ENCODE measurements around the gene RNF135. TPM values are rescaled to one million over a fixed set of nuclear protein-coding genes. Genes with fewer than 3 reads are reported as not detected.
"Not testable (repeated sequence)": the region's sequence is repeated elsewhere in the genome, so short reads cannot be mapped to it uniquely, and the experiment has no call there.

The RNF135 gene
- total RNA-seq, 4 donors from 2014 or later: 18.2 to 22.3 (median 20.3) TPM

DNA sequence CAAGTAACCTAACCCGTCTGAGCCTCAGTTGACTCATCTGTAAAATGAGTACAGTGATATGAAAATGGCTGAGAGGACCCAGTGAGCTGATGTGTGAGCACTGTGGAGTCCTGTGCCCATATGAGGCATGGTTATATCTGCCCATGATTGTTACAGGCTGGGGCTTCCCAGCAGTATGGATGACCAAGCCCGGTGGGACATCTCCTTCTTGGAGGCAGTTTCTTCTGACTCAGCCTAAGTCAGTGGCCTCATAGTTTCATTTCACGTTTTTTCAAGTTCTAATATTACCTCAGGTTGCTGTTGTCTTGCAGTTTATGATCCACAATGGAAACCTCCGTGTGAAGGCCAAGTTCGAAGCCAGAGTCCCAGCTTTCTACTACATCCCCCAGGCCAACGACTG lies 44.3 kb upstream of the RNF135 start:
- H3K27ac ChIP-seq: no peak overlapping the region
- WGBS, 2 donors (ENCODE audit: low coverage in 1 of 2): 50 to 77% methylated on average over 2 to 5 of the region's 6 CpGs
- peaks cover 67% of the 10 kb centered on the region for H3K27me3 ChIP-seq
- no peaks in the 10 kb centered on the region for H3K9me3 ChIP-seq
- H3K36me3 ChIP-seq: no peaks in the 10 kb centered on the region
- H3K4me1 ChIP-seq: peaks cover 0 to 14% (median 8%) of the 10 kb centered on the region in 3 donors
- TF ChIP-seq, protein P1, sequence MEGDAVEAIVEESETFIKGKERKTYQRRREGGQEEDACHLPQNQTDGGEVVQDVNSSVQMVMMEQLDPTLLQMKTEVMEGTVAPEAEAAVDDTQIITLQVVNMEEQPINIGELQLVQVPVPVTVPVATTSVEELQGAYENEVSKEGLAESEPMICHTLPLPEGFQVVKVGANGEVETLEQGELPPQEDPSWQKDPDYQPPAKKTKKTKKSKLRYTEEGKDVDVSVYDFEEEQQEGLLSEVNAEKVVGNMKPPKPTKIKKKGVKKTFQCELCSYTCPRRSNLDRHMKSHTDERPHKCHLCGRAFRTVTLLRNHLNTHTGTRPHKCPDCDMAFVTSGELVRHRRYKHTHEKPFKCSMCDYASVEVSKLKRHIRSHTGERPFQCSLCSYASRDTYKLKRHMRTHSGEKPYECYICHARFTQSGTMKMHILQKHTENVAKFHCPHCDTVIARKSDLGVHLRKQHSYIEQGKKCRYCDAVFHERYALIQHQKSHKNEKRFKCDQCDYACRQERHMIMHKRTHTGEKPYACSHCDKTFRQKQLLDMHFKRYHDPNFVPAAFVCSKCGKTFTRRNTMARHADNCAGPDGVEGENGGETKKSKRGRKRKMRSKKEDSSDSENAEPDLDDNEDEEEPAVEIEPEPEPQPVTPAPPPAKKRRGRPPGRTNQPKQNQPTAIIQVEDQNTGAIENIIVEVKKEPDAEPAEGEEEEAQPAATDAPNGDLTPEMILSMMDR (IDR thresholded peaks at IDR 0.05): no peak
- TF ChIP-seq EP300 (IDR thresholded peaks at IDR 0.05) (no peak), POLR2AphosphoS5 (IDR thresholded peaks at IDR 0.05) (no peak), POLR2A (IDR thresholded peaks at IDR 0.05) (no peak)
- H3K4me3 ChIP-seq: no peak overlapping the region
- no peak for ATAC-seq

DNA sequence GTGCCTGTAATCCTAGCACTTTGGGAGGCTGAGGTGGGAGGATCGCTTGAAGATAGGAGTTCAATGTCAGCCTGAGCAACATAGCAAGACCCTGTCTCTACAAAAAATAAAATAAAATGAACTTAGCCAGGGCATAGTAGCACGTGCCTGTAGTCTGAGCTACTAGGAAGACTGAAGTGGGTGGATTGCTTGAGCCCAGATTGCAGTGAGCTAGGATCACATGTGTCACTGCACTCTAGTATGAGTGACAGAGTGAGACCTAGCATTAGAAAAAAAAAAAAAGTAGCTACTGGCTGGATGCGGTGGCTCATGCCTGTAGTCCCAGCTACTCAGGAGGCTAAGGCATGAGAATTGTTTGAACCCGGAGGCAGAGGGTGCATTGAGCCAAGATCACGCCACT lies 43.1 kb upstream of the RNF135 start:
- Histone ChIP-seq H3K27ac (no peak overlapping the region), H3K9me3 (no peaks in the 10 kb centered on the region), H3K27me3 (peaks cover 54% of the 10 kb centered on the region), H3K4me3 (no peak overlapping the region), H3K4me1 (peaks cover 0 to 2% (median under 1%) of the 10 kb centered on the region in 3 donors), H3K36me3 (no peaks in the 10 kb centered on the region)
- TF ChIP-seq, protein P1 (IDR thresholded peaks at IDR 0.05): no peak
- TF ChIP-seq POLR2AphosphoS5 (IDR thresholded peaks at IDR 0.05) (no peak), EP300 (IDR thresholded peaks at IDR 0.05) (no peak), POLR2A (IDR thresholded peaks at IDR 0.05) (no peak)
- ATAC-seq: no peak
- 93 to 100% methylated on average over 2 to 5 of the region's 5 CpGs for WGBS, 2 donors (ENCODE audit: low coverage in 1 of 2)

DNA sequence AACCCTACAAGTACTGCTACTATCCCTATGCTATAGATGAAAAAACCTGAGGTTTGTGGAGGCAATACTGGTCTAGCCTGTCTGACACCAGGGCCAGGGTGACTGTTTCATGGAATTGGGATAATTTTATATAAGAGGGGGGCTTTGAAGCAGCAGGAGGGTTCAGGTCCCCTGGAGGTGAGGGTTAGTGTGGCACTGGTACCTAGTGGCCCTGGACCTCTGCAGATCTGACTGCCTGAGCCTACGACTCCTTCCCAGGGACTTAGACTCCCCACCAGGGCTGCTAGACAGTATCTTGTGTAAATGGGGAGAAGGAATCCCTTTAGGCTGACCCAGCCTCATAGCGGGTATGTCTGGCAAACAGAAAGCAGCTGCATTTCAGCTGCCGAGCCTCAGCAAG lies 42.3 kb upstream of the RNF135 start:
- H3K27me3 ChIP-seq: peaks cover 46% of the 10 kb centered on the region
- H3K9me3 ChIP-seq: no peaks in the 10 kb centered on the region
- no peaks in the 10 kb centered on the region for H3K36me3 ChIP-seq
- no peak overlapping the region for H3K4me3 ChIP-seq
- TF ChIP-seq POLR2A (IDR thresholded peaks at IDR 0.05): no peak
- no peak for TF ChIP-seq EP300 (IDR thresholded peaks at IDR 0.05)
- TF ChIP-seq POLR2AphosphoS5 (IDR thresholded peaks at IDR 0.05): no peak
- TF ChIP-seq, protein P1 (IDR thresholded peaks at IDR 0.05): no peak
- H3K4me1 ChIP-seq: no peaks in the 10 kb centered on the region
- no peak overlapping the region for H3K27ac ChIP-seq
- WGBS, 2 donors (ENCODE audit: low coverage in 1 of 2): 56% methylated on average over 3 of the region's 3 CpGs; no CpG with 5 or more reads in 1 of the 2 donors
- no peak for ATAC-seq

DNA sequence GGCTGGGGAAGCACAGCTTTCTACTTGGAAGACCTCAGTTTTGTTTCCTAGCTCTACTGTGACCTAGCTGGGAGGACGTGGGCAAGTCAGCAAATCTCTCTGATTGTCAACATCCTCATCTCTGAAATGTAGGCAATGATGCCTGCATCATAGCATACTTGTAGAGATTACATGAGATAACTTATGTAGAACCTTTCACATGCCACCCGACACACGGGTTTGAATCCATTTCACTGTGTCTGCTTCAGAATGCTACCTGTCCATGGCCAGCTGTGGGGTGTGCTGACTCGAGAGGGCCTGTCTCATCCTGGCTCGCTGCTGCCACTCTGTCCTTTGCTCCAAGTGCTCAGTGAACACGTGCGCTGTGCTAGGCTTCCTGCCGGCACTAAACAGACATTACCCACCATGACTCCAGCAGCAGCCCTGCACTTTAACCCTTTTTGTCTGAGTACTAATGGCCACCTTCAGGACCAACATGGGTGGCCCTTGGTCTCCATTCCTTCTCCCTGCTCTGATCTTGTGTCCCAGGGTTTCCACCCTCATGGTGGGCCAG lies 41.7 kb upstream of the RNF135 start:
- no peak for ATAC-seq
- 34 to 48% methylated on average over 5 of the region's 8 CpGs for WGBS, 2 donors (ENCODE audit: low coverage in 1 of 2)
- Histone ChIP-seq H3K9me3 (no peaks in the 10 kb centered on the region), H3K4me1 (no peaks in the 10 kb centered on the region), H3K27ac (no peak overlapping the region), H3K36me3 (no peaks in the 10 kb centered on the region), H3K4me3 (no peak overlapping the region), H3K27me3 (peaks cover 40% of the 10 kb centered on the region)
- no peak for TF ChIP-seq POLR2AphosphoS5 (IDR thresholded peaks at IDR 0.05)
- no peak for TF ChIP-seq EP300 (IDR thresholded peaks at IDR 0.05)
- TF ChIP-seq, protein P1 (IDR thresholded peaks at IDR 0.05): no peak
- no peak for TF ChIP-seq POLR2A (IDR thresholded peaks at IDR 0.05)

DNA sequence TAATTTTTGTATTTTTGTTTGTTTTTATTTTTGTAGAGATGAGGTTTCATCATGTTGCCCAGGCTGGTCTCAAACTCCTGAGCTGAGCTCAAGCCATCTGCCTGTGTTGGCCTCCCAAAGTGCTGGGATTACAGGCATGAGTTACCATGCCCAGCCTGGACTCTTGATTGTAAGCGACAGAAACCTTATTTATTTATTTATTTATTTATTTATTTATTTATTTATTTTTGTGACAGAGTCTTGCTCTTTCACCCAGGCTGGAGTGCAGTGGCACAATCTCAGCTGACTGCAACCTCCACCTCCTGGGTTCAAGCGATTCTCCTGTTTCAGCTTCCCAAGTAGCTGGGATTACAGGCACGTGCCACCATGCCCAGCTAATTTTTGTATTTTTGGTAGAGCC lies 41.0 kb upstream of the RNF135 start:
- H3K9me3 ChIP-seq, H3K27ac ChIP-seq, H3K4me3 ChIP-seq, ATAC-seq, H3K4me1 ChIP-seq, H3K36me3 ChIP-seq: not testable (repeated sequence)
- 75 to 94% methylated on average over 2 to 3 of the region's 3 CpGs for WGBS, 2 donors (ENCODE audit: low coverage in 1 of 2)
- peaks cover 35% of the 10 kb centered on the region for H3K27me3 ChIP-seq
